GM19099 (cell line): ENCODE measurements around the gene RNF125.

Experiments used
- POLR2A ChIP-seq: IDR thresholded peaks from 3 replicates; pipeline ENCODE4 v1.6.1; 2011; ENCODE audit warnings: low read depth; ENCODE audit not compliant: insufficient read length; ENCODE audit errors: extremely low read depth

Gene RNF125

GRCh38 chr18:32095900-32096229 is 77.2 kb downstream of the RNF125 start:
- no peak for TF ChIP-seq POLR2A

- no peak for TF ChIP-seq POLR2A
These were observed 78.3 kb downstream of the RNF125 start for GRCh38 chr18:32096946-32097345.

GRCh38 chr18:32104516-32104915 is 85.9 kb downstream of the RNF125 start:
- no peak for TF ChIP-seq POLR2A

- no peak for TF ChIP-seq POLR2A
These were observed 91.4 kb downstream of the RNF125 start for GRCh38 chr18:32110005-32110404.

- no peak for TF ChIP-seq POLR2A
These were observed 93.1 kb downstream of the RNF125 start for GRCh38 chr18:32111706-32112105.

GRCh38 chr18:32112826-32113225 is 94.2 kb downstream of the RNF125 start:
- TF ChIP-seq POLR2A: no peak

GRCh38 chr18:32114293-32114942 is 95.8 kb downstream of the RNF125 start:
- no peak for TF ChIP-seq POLR2A

GRCh38 chr18:32122039-32122438 is 103.4 kb downstream of the RNF125 start:
- TF ChIP-seq POLR2A: no peak
